MCF 10A (cell line): ENCODE data around the gene MOK. TPM values are rescaled to one million over a fixed set of nuclear protein-coding genes. Genes with fewer than 3 reads are reported as not detected.

ENCODE experiments used
- BruUV-seq: library from RNA; stranded (reverse); fragments of 400-500 nt; replicated peaks from 2 replicates; lab custom pipeline; 2021; lab: Mats Ljungman, UMichigan
- CTCF ChIA-PET: fragments of 300-600 bp; sonication (Branson Sonifier 250); formaldehyde crosslinking; extraction: SDS; loops from one replicate; lab custom pipeline; 2021; ENCODE audit warnings: antibody characterized with exemption, inconsistent platforms; lab: Yijun Ruan, JAX
- POLR2A ChIA-PET: fragments of 300-600, 350-650 bp; sonication (Branson Sonifier 250); formaldehyde crosslinking; extraction: SDS; loops from one replicate; lab custom pipeline; 2020; ENCODE audit warnings: antibody characterized with exemption, inconsistent platforms; lab: Yijun Ruan, JAX
- DNase-seq: peaks from one replicate; pipeline ENCODE4 v3.0.0-alpha.2; 2018; ENCODE audit not compliant: unreplicated experiment
- H3K27ac Mint-ChIP-seq: one replicate; pipeline ENCODE4 v1.8.0; 2022; ENCODE audit warnings: mild to moderate bottlenecking, low read depth, mixed read lengths; ENCODE audit not compliant: unreplicated experiment
- H3K27me3 Mint-ChIP-seq: one replicate; pipeline ENCODE4 v1.8.0; 2022; ENCODE audit warnings: mixed read lengths; ENCODE audit not compliant: insufficient read depth, unreplicated experiment
- H3K36me3 Mint-ChIP-seq: one replicate; pipeline ENCODE4 v1.8.0; 2022; ENCODE audit warnings: mild to moderate bottlenecking, moderate library complexity, mixed read lengths; ENCODE audit not compliant: insufficient read depth, unreplicated experiment
- H3K4me1 Mint-ChIP-seq: one replicate; pipeline ENCODE4 v1.8.0; 2022; ENCODE audit warnings: mixed read lengths; ENCODE audit not compliant: insufficient read depth, unreplicated experiment
- H3K4me3 Mint-ChIP-seq: one replicate; pipeline ENCODE4 v1.8.0; 2022; ENCODE audit warnings: mild to moderate bottlenecking, moderate library complexity, mixed read lengths; ENCODE audit not compliant: unreplicated experiment
- H3K9me3 Mint-ChIP-seq: one replicate; pipeline ENCODE4 v1.8.0; 2022; ENCODE audit warnings: mixed read lengths; ENCODE audit not compliant: unreplicated experiment
- CTCF ChIP-seq: fragments of 200-600 bp; IDR thresholded peaks from one replicate; pipeline ENCODE4 v1.8.0; 2022; ENCODE audit warnings: antibody characterized with exemption, mild to moderate bottlenecking; ENCODE audit not compliant: unreplicated experiment
- intact Hi-C: fragments of 100-400 bp; cut with micrococcal nuclease; formaldehyde crosslinking; loops from 2 replicates; pipeline ENCODE4 v1.14.1; 2022
- total RNA-seq: library from RNA; stranded (reverse); gene quantifications from 2 replicates; pipeline ENCODE4 v1.2.3, GENCODE V29; 2022

The MOK gene
- total RNA-seq, 1 experiment from 2014 or later = 98.9 TPM

GRCh38 chr14:102187568-102188001, 117.4 kb downstream of the MOK start:
- intact Hi-C loops = no loop called here
- TF ChIP-seq CTCF = no peak
- BruUV-seq = no TSS peak
- DNase-seq = peak; percentile 14
- CTCF ChIA-PET = interaction anchor here (0.5 to 0.8 kb wide), 4 partner anchors 33 to 222 kb away, joined by 3 to 4 read pairs (median 3); no protein-coding TSS in a partner anchor
- Mint-ChIP-seq H3K4me3 (peak overlapping the region; percentile 32), H3K36me3 (no peaks in the 10 kb centered on the region), H3K4me1 (peaks cover 23% of the 10 kb centered on the region), H3K27me3 (no peaks in the 10 kb centered on the region), H3K27ac (peak overlapping the region; percentile 69), H3K9me3 (no peaks in the 10 kb centered on the region)
- POLR2A ChIA-PET = interaction anchor here (0.6 to 1.9 kb wide), 8 partner anchors 9 to 261 kb away, joined by 3 to 16 read pairs (median 4); partner anchors contain the start of gene WDR20

GRCh38 chr14:102187044-102187443, 117.9 kb downstream of the MOK start:
- H3K4me3 Mint-ChIP-seq = peak overlapping the region; percentile 32
- intact Hi-C loops = no loop called here

GRCh38 chr14:102185360-102185759, 119.6 kb downstream of the MOK start:
- Mint-ChIP-seq H3K27me3 (no peaks in the 10 kb centered on the region), H3K4me3 (no peak overlapping the region), H3K36me3 (peaks cover 5% of the 10 kb centered on the region), H3K9me3 (no peaks in the 10 kb centered on the region), H3K27ac (no peak overlapping the region), H3K4me1 (peaks cover 23% of the 10 kb centered on the region)
- intact Hi-C loops = no loop called here
- ChIA-PET POLR2A (no interaction called here), CTCF (no interaction called here)
- no TSS peak for BruUV-seq
- no peak for DNase-seq
- TF ChIP-seq CTCF = no peak

More at GRCh38 chr14:102187044-102187443, 117.9 kb downstream of the MOK start:
- no peaks in the 10 kb centered on the region for H3K27me3 Mint-ChIP-seq
- no peaks in the 10 kb centered on the region for H3K36me3 Mint-ChIP-seq
- CTCF ChIA-PET = interaction anchor here (0.7 kb wide), 1 partner anchor 221 kb away, joined by 3 read pairs; no protein-coding TSS in a partner anchor
- H3K9me3 Mint-ChIP-seq = no peaks in the 10 kb centered on the region
- no TSS peak for BruUV-seq
- no peak for TF ChIP-seq CTCF
- peak; percentile 79 for DNase-seq
- peak overlapping the region; percentile 69 for H3K27ac Mint-ChIP-seq
- POLR2A ChIA-PET = interaction anchor here (0.7 to 1.9 kb wide), 8 partner anchors 10 to 221 kb away, joined by 3 to 16 read pairs (median 4); partner anchors contain the start of gene WDR20
- peaks cover 23% of the 10 kb centered on the region for H3K4me1 Mint-ChIP-seq

- intact Hi-C loops = no loop called here
- TF ChIP-seq CTCF = no peak
- BruUV-seq = no TSS peak
- peaks cover 23% of the 10 kb centered on the region for H3K4me1 Mint-ChIP-seq
- no peaks in the 10 kb centered on the region for H3K9me3 Mint-ChIP-seq
- DNase-seq = no peak
- POLR2A ChIA-PET = interaction anchor here (0.6 to 1.3 kb wide), 3 partner anchors 46 to 142 kb away, joined by 4 read pairs; no protein-coding TSS in a partner anchor
- H3K4me3 Mint-ChIP-seq = no peak overlapping the region
- no peak overlapping the region for H3K27ac Mint-ChIP-seq
- no peaks in the 10 kb centered on the region for H3K27me3 Mint-ChIP-seq
- CTCF ChIA-PET = no interaction called here
- H3K36me3 Mint-ChIP-seq = peaks cover 5% of the 10 kb centered on the region
Measured at GRCh38 chr14:102184316-102185035, 120.5 kb downstream of the MOK start.
